MG63 (cell line): Measurements from ENCODE around the gene CMC2. TPM values are rescaled to one million over a fixed set of nuclear protein-coding genes. Genes with fewer than 3 reads are reported as not detected.

Experiments
- DNase-seq: peaks from one replicate; pipeline ENCODE4 v3.0.0-alpha.2; 2020
- H3K27me3 ChIP-seq: fragments of 250-450 bp; sonication (Bioruptor Pico); 2 replicates; pipeline ENCODE4 v1.5.1; 2020; ENCODE audit warnings: mild to moderate bottlenecking, moderate library complexity
- H3K36me3 ChIP-seq: fragments of 250-450 bp; sonication (Bioruptor Pico); 2 replicates; pipeline ENCODE4 v1.5.1; 2020; ENCODE audit warnings: mild to moderate bottlenecking, moderate library complexity
- H3K4me3 ChIP-seq: fragments of 250-450 bp; sonication (Bioruptor Pico); 2 replicates; pipeline ENCODE4 v1.5.1; 2020; ENCODE audit warnings: mild to moderate bottlenecking, moderate library complexity
- H3K9me3 ChIP-seq: fragments of 250-450 bp; sonication (Bioruptor Pico); 2 replicates; pipeline ENCODE4 v1.5.1; 2020; ENCODE audit warnings: mild to moderate bottlenecking, moderate library complexity
- total RNA-seq: library from RNA; depleted of rRNA; stranded (reverse); fragments of >200 nt; shearing (Covaris generic); gene quantifications from 2 replicates; pipeline ENCODE4 v1.2.3, GENCODE V29; 2014; ENCODE audit warnings: low replicate concordance

CMC2 gene
- total RNA-seq, 1 experiment from 2014 or later, result 69.6 TPM

GRCh38 chr16:80990577-80990976 lies 16.1 kb downstream of the CMC2 start:
- Histone ChIP-seq H3K27me3 (no peaks in the 10 kb centered on the region), H3K4me3 (no peak overlapping the region), H3K36me3 (no peaks in the 10 kb centered on the region; the same call in 1 of the 2 replicates), H3K9me3 (no peaks in the 10 kb centered on the region)
- no peak for DNase-seq

GRCh38 chr16:80989801-80990200 lies 16.9 kb downstream of the CMC2 start:
- Histone ChIP-seq H3K9me3 (no peaks in the 10 kb centered on the region), H3K4me3 (no peak overlapping the region), H3K27me3 (no peaks in the 10 kb centered on the region), H3K36me3 (no peaks in the 10 kb centered on the region)
- no peak for DNase-seq

GRCh38 chr16:80988756-80989155 lies 17.9 kb downstream of the CMC2 start:
- Histone ChIP-seq H3K36me3 (no peaks in the 10 kb centered on the region; the same call in 1 of the 2 replicates), H3K27me3 (no peaks in the 10 kb centered on the region), H3K4me3 (no peak overlapping the region), H3K9me3 (no peaks in the 10 kb centered on the region)
- DNase-seq, result no peak

GRCh38 chr16:80986557-80986956 lies 20.1 kb downstream of the CMC2 start:
- no peaks in the 10 kb centered on the region for H3K9me3 ChIP-seq

GRCh38 chr16:80985611-80986010 lies 21.1 kb downstream of the CMC2 start:
- H3K36me3 ChIP-seq, result no peaks in the 10 kb centered on the region; the same call in 1 of the 2 replicates
- H3K27me3 ChIP-seq, result no peaks in the 10 kb centered on the region
- H3K4me3 ChIP-seq, result no peak overlapping the region
- H3K9me3 ChIP-seq, result no peaks in the 10 kb centered on the region
- no peak for DNase-seq

More at GRCh38 chr16:80986557-80986956, 20.1 kb downstream of the CMC2 start:
- Histone ChIP-seq H3K27me3 (no peaks in the 10 kb centered on the region), H3K4me3 (no peak overlapping the region), H3K36me3 (no peaks in the 10 kb centered on the region; the same call in 1 of the 2 replicates)
- no peak for DNase-seq

GRCh38 chr16:80984124-80984892 lies 22.4 kb downstream of the CMC2 start:
- no peaks in the 10 kb centered on the region for H3K9me3 ChIP-seq
- DNase-seq, result no peak
- no peaks in the 10 kb centered on the region; the same call in 1 of the 2 replicates for H3K36me3 ChIP-seq
- H3K27me3 ChIP-seq, result no peaks in the 10 kb centered on the region
- no peak overlapping the region for H3K4me3 ChIP-seq

- Histone ChIP-seq H3K36me3 (no peaks in the 10 kb centered on the region; the same call in 1 of the 2 replicates), H3K4me3 (no peak overlapping the region), H3K27me3 (no peaks in the 10 kb centered on the region), H3K9me3 (no peaks in the 10 kb centered on the region)
- no peak for DNase-seq
These were observed 24.0 kb downstream of the CMC2 start for GRCh38 chr16:80982646-80983045.

GRCh38 chr16:80981103-80981502 lies 25.6 kb downstream of the CMC2 start:
- Histone ChIP-seq H3K4me3 (no peak overlapping the region), H3K27me3 (no peaks in the 10 kb centered on the region)
- DNase-seq, result no peak

GRCh38 chr16:80976946-80977345 lies 29.7 kb downstream of the CMC2 start:
- no peaks in the 10 kb centered on the region for H3K27me3 ChIP-seq
- no peak overlapping the region for H3K4me3 ChIP-seq
- no peaks in the 10 kb centered on the region for H3K36me3 ChIP-seq
- DNase-seq, result no peak
- no peaks in the 10 kb centered on the region for H3K9me3 ChIP-seq

More at GRCh38 chr16:80981103-80981502, 25.6 kb downstream of the CMC2 start:
- Histone ChIP-seq H3K9me3 (no peaks in the 10 kb centered on the region), H3K36me3 (no peaks in the 10 kb centered on the region; the same call in 1 of the 2 replicates)

- no peaks in the 10 kb centered on the region for H3K36me3 ChIP-seq
- no peaks in the 10 kb centered on the region for H3K27me3 ChIP-seq
- H3K4me3 ChIP-seq, result no peak overlapping the region
- DNase-seq, result no peak
- no peaks in the 10 kb centered on the region for H3K9me3 ChIP-seq
These were observed 31.9 kb downstream of the CMC2 start for GRCh38 chr16:80974649-80975376.

- Histone ChIP-seq H3K4me3 (no peak overlapping the region), H3K9me3 (no peaks in the 10 kb centered on the region), H3K36me3 (no peaks in the 10 kb centered on the region), H3K27me3 (no peaks in the 10 kb centered on the region)
- DNase-seq, result no peak
These were observed 32.7 kb downstream of the CMC2 start for GRCh38 chr16:80973991-80974390.

- DNase-seq, result no peak
- Histone ChIP-seq H3K4me3 (no peak overlapping the region), H3K36me3 (no peaks in the 10 kb centered on the region), H3K27me3 (no peaks in the 10 kb centered on the region), H3K9me3 (no peaks in the 10 kb centered on the region)
These were observed 34.1 kb downstream of the CMC2 start for GRCh38 chr16:80972611-80973010.

GRCh38 chr16:80971819-80972218 lies 34.9 kb downstream of the CMC2 start:
- H3K27me3 ChIP-seq, result no peaks in the 10 kb centered on the region
- no peak overlapping the region for H3K4me3 ChIP-seq
- no peaks in the 10 kb centered on the region for H3K9me3 ChIP-seq
- DNase-seq, result no peak
- no peaks in the 10 kb centered on the region for H3K36me3 ChIP-seq

GRCh38 chr16:80969114-80969484 lies 37.6 kb downstream of the CMC2 start:
- no peak for DNase-seq
- no peak overlapping the region for H3K4me3 ChIP-seq
- no peaks in the 10 kb centered on the region for H3K9me3 ChIP-seq
- no peaks in the 10 kb centered on the region for H3K27me3 ChIP-seq
- no peaks in the 10 kb centered on the region for H3K36me3 ChIP-seq

- H3K36me3 ChIP-seq, result no peaks in the 10 kb centered on the region
- no peaks in the 10 kb centered on the region for H3K27me3 ChIP-seq
- no peak overlapping the region for H3K4me3 ChIP-seq
- no peak for DNase-seq
- no peaks in the 10 kb centered on the region for H3K9me3 ChIP-seq
These were observed 38.1 kb downstream of the CMC2 start for GRCh38 chr16:80968386-80969113.

- H3K4me3 ChIP-seq, result no peak overlapping the region
- no peaks in the 10 kb centered on the region for H3K9me3 ChIP-seq
- H3K27me3 ChIP-seq, result no peaks in the 10 kb centered on the region
- no peaks in the 10 kb centered on the region for H3K36me3 ChIP-seq
- no peak for DNase-seq
These were observed 40.1 kb downstream of the CMC2 start for GRCh38 chr16:80966617-80967016.

GRCh38 chr16:80964351-80964750 lies 42.3 kb downstream of the CMC2 start:
- Histone ChIP-seq H3K9me3 (no peaks in the 10 kb centered on the region), H3K36me3 (no peaks in the 10 kb centered on the region), H3K4me3 (no peak overlapping the region), H3K27me3 (no peaks in the 10 kb centered on the region)
- no peak for DNase-seq
